ENCODE data around the gene GPAT2.
A peak's percentile ranks its signal among the peaks of the same experiment; 100 is the strongest.
"Not testable (repeated sequence)": the region's sequence is repeated elsewhere in the genome, so short reads cannot be mapped to it uniquely, and the experiment has no call there.

The GPAT2 gene

GRCh38 chr2:96022126-96022525 lies 12.6 kb downstream of the GPAT2 start:
- not testable (repeated sequence) for DNase-seq

- not testable (repeated sequence) for DNase-seq
These were observed 13.6 kb downstream of the GPAT2 start for GRCh38 chr2:96021142-96021541.

GRCh38 chr2:96019909-96020590 lies 14.7 kb downstream of the GPAT2 start:
- not testable (repeated sequence) for DNase-seq

DNA sequence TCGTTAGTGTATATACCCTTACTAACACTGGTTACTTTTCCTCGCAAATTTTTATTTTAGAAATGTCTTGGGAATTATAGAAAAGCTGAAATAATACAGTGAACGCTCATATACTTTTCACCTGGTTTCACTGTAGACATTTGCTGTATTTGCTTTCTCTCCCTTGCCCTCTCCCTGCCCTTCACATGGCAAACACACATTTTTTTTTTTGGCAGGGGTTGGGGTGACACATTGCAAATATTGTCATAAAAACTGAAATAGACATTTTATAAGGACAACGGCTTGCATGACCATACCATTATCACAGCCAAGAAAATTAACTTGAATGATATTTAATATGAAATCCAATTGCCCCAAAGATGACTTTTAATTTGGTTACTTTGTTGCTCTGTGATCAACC lies 18.4 kb downstream of the GPAT2 start:
- not testable (repeated sequence) for DNase-seq

DNA sequence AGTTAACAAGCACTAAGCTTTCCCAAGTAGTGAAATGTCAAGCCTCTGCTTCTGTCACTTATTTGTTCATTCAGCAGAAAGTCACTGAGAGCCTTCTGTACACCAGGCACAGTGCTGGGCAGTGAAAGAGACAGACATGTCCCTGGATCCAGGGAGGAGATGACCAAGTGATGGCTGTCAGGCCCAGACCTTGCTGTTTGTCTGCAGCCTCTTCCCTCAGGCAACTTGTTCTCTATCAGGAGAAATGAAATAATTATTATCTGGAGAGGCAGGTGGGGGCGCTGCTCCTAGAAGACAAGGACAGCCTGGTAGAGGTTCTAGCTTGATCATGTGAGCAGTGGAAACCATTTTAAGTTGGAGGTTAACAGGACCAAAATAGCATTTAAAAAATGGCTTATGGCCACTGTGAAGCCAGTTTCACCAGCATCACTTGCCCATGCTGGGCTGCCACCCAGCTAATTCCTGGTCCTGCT lies 21.9 kb downstream of the GPAT2 start:
- not testable (repeated sequence) for DNase-seq

GRCh38 chr2:96012086-96012791 lies 22.5 kb downstream of the GPAT2 start:
- not testable (repeated sequence) for DNase-seq

DNA sequence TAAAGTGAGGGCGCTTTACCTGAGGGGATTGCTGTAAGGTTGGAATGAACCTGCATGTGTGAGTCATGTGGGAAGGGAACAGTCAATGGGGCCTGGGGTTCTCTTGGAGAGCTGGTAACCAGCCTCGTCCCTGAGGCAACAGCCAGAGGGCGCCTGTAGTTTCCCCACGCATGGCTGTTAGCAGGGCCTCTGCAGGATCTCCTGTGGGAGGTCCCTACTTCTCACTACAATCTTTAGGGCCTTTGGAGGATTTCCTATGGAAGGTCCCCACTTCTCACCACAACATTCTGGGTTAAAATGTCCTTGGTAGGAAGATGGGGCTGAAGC lies 23.6 kb downstream of the GPAT2 start:
- DNase-seq: peak; percentile 56 to 68

GRCh38 chr2:96010320-96011128 lies 24.2 kb downstream of the GPAT2 start:
- peak; percentile 78 to 91 for DNase-seq

GRCh38 chr2:96009833-96010232 lies 24.9 kb downstream of the GPAT2 start:
- not testable (repeated sequence) for DNase-seq

- DNase-seq: not testable (repeated sequence)
These were observed 26.7 kb downstream of the GPAT2 start for GRCh38 chr2:96008051-96008450.

- DNase-seq: not testable (repeated sequence)
These were observed 28.5 kb downstream of the GPAT2 start for GRCh38 chr2:96006248-96006647.

GRCh38 chr2:95992520-95993272 lies 42.0 kb downstream of the GPAT2 start:
- peak in 1 of 2 donors; percentile 29 for DNase-seq

DNA sequence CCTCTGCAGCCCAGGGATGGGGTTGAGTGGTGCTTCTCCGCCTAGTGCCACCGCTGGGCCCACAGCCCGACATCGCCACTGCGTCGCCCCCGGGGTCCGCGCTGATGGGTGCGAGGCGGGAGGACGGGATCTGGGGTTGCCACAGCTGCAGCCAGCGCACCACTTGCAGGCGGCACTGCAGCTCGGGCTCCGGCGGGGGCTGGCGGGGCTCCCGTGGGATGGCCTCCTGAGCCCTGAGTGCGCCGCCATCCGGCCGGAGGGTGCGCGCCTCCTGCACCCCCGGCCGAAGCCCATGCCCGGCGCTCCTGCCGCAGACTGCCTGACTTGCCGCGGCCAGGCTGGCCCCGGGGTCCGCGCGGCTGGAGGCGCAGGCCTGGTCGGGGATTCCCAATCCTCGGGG lies 42.6 kb downstream of the GPAT2 start:
- not testable (repeated sequence) for DNase-seq

GRCh38 chr2:95991351-95992094 lies 43.2 kb downstream of the GPAT2 start, which contains the start of gene ANKRD36C:
Gene ANKRD36C, minus strand, starts transcription at chr2:95991824. Its CDS starts 116 bp downstream, at chr2:95991708.
- DNase-seq: peak; percentile 10 to 29

DNA sequence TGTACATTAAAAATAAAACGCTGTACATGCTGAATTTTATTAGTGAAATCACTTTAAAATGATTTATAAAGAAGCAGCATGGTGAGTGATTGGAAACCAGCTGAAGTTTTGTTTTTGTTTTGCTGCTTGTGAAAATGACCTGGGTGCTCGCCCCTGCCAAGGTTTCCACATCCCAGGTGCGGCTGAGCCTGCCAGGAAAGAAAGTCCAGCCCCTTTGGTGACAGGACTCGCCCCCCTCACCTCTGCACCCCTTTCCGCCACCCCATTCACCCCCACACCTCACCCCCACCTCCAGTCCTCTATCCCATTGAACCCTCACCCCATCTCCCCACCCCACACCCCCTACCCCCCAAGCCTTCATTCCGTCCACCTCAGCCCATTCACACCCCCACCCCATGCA lies 43.8 kb downstream of the GPAT2 start:
- not testable (repeated sequence) for DNase-seq
